Measurements from ENCODE around the gene CDCA7.

The CDCA7 gene

GRCh38 chr2:173357346-173357745 is 2.7 kb downstream of the CDCA7 start:
- WGBS (ENCODE audit: insufficient coverage): 96% methylated on average over 3 of the region's 3 CpGs
- peaks cover 0 to 2% (median 0%) of the 10 kb centered on the region in 5 experiments for H3K27me3 ChIP-seq (replicated peaks in 2 of 5; ENCODE audit: control insufficient read depth in 4 of 5, insufficient read depth in 5 of 5, low read length in 4 of 5)
- ChIA-PET POLR2A (no interaction called here), CTCF (no interaction called here)
- H3K4me1 ChIP-seq (ENCODE audit: control extremely low read depth in 1 of 4, control insufficient read depth in 4 of 4, insufficient read depth in 4 of 4, low read length in 3 of 4): peaks cover 22 to 43% (median 24%) of the 10 kb centered on the region in 4 experiments
- peak overlapping the region in 1 of 7 experiments; percentile 22 for H3K4me3 ChIP-seq (ENCODE audit: control insufficient read depth in 1 of 7, extremely low read depth in 1 of 7, insufficient read depth in 4 of 7, low read depth in 2 of 7, low read length in 6 of 7)
- DNase-seq: no peak
- no peaks in the 10 kb centered on the region for H3K9me3 ChIP-seq (ENCODE audit: control extremely low read depth in 1 of 5, control insufficient read depth in 4 of 5, insufficient read depth in 2 of 5, low read depth in 1 of 5, low read length in 4 of 5)
- H3K36me3 ChIP-seq (ENCODE audit: control insufficient read depth in 4 of 4, insufficient read depth in 4 of 4, low read length in 3 of 4): peaks cover 0 to 48% (median 12%) of the 10 kb centered on the region in 4 experiments
- H3K27ac ChIP-seq (ENCODE audit: insufficient read depth in 1 of 2, low read depth in 1 of 2, low read length in 2 of 2, poor library complexity in 1 of 2, severe bottlenecking in 2 of 2): no peak overlapping the region

DNA sequence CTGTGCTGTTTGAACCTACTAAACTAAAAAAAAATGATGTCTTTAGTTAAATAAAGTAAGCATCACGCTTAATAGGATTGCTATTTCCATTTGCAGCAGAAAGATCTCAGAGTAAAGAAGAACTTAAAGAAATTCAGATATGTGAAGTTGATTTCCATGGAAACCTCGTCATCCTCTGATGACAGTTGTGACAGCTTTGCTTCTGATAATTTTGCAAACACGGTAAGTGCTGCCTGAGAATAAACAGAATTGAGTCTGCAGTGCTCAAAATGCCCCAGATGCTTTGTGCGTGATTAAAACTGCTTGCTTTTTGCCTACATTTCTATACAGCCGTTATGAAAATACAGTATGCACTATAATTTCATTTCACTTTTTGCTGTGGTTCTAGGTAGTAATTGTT is 3.9 kb downstream of the CDCA7 start:
- Histone ChIP-seq H3K9me3 (ENCODE audit: control extremely low read depth in 1 of 5, control insufficient read depth in 4 of 5, insufficient read depth in 2 of 5, low read depth in 1 of 5, low read length in 4 of 5) (no peaks in the 10 kb centered on the region), H3K4me3 (ENCODE audit: control insufficient read depth in 1 of 7, extremely low read depth in 1 of 7, insufficient read depth in 4 of 7, low read depth in 2 of 7, low read length in 6 of 7) (no peak overlapping the region), H3K27me3 (replicated peaks in 2 of 5; ENCODE audit: control insufficient read depth in 4 of 5, insufficient read depth in 5 of 5, low read length in 4 of 5) (no peaks in the 10 kb centered on the region), H3K4me1 (ENCODE audit: control extremely low read depth in 1 of 4, control insufficient read depth in 4 of 4, insufficient read depth in 4 of 4, low read length in 3 of 4) (peaks cover 21 to 33% (median 24%) of the 10 kb centered on the region in 4 experiments), H3K27ac (ENCODE audit: insufficient read depth in 1 of 2, low read depth in 1 of 2, low read length in 2 of 2, poor library complexity in 1 of 2, severe bottlenecking in 2 of 2) (no peak overlapping the region), H3K36me3 (ENCODE audit: control insufficient read depth in 4 of 4, insufficient read depth in 4 of 4, low read length in 3 of 4) (peaks cover under 1 to 55% (median 14%) of the 10 kb centered on the region in 4 experiments)
- DNase-seq: peak in 1 of 3 donors; percentile 2
- POLR2A ChIA-PET: no interaction called here
- CTCF ChIA-PET: no interaction called here
- 93% methylated on average over 3 of the region's 5 CpGs for WGBS (ENCODE audit: insufficient coverage)

DNA sequence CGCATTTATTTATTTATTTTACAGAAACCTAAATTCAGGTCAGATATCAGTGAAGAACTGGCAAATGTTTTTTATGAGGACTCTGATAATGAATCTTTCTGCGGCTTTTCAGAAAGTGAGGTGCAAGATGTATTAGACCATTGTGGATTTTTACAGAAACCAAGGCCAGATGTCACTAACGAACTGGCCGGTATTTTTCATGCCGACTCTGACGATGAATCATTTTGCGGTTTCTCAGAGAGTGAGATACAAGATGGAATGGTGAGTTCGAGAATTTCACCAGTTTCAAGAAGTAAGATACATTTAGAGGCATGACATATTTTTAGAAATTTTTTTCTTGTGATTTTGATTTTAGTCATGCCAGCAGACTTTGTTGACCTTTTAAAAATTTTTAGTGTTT is 4.6 kb downstream of the CDCA7 start:
- CTCF ChIA-PET: no interaction called here
- no peak overlapping the region for H3K27ac ChIP-seq (ENCODE audit: insufficient read depth in 1 of 2, low read depth in 1 of 2, low read length in 2 of 2, poor library complexity in 1 of 2, severe bottlenecking in 2 of 2)
- H3K36me3 ChIP-seq (ENCODE audit: control insufficient read depth in 4 of 4, insufficient read depth in 4 of 4, low read length in 3 of 4): peaks cover 2 to 61% (median 19%) of the 10 kb centered on the region in 4 experiments
- DNase-seq: no peak
- peaks cover 15 to 27% (median 21%) of the 10 kb centered on the region in 4 experiments for H3K4me1 ChIP-seq (ENCODE audit: control extremely low read depth in 1 of 4, control insufficient read depth in 4 of 4, insufficient read depth in 4 of 4, low read length in 3 of 4)
- no peaks in the 10 kb centered on the region for H3K27me3 ChIP-seq (replicated peaks in 2 of 5; ENCODE audit: control insufficient read depth in 4 of 5, insufficient read depth in 5 of 5, low read length in 4 of 5)
- H3K4me3 ChIP-seq (ENCODE audit: control insufficient read depth in 1 of 7, extremely low read depth in 1 of 7, insufficient read depth in 4 of 7, low read depth in 2 of 7, low read length in 6 of 7): no peak overlapping the region
- 96% methylated on average over 6 of the region's 8 CpGs for WGBS (ENCODE audit: insufficient coverage)
- no peaks in the 10 kb centered on the region for H3K9me3 ChIP-seq (ENCODE audit: control extremely low read depth in 1 of 5, control insufficient read depth in 4 of 5, insufficient read depth in 2 of 5, low read depth in 1 of 5, low read length in 4 of 5)
- POLR2A ChIA-PET: no interaction called here

DNA sequence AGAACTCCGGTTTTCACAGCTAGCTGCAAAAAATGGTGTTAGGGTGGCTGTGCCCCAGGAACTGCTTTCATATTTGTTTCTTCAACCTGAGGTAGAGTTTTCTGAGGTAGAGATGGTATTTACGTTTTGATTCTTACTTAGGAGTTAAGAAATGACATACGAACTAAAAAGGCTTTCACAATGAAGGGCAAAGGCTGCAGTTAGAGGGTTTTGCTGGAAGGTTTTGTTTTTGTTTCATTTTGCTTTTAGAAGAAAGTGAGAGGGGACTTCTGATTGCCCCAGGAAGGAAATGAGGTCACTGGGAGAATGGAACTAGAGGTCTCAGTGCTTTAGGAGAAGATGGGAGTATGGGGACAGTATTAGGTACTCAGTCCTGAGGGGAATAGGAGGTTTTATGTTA is 15.5 kb downstream of the CDCA7 start:
- 100% methylated on average over 1 of the region's 3 CpGs for WGBS (ENCODE audit: insufficient coverage)
- Histone ChIP-seq H3K9me3 (ENCODE audit: control extremely low read depth in 1 of 5, control insufficient read depth in 4 of 5, insufficient read depth in 2 of 5, low read depth in 1 of 5, low read length in 4 of 5) (no peaks in the 10 kb centered on the region), H3K27ac (ENCODE audit: insufficient read depth in 1 of 2, low read depth in 1 of 2, low read length in 2 of 2, poor library complexity in 1 of 2, severe bottlenecking in 2 of 2) (peak overlapping the region; percentile 17 to 49), H3K4me3 (ENCODE audit: control insufficient read depth in 1 of 7, extremely low read depth in 1 of 7, insufficient read depth in 4 of 7, low read depth in 2 of 7, low read length in 6 of 7) (no peak overlapping the region), H3K36me3 (ENCODE audit: control insufficient read depth in 4 of 4, insufficient read depth in 4 of 4, low read length in 3 of 4) (peaks cover 23 to 59% (median 35%) of the 10 kb centered on the region in 4 experiments), H3K4me1 (ENCODE audit: control extremely low read depth in 1 of 4, control insufficient read depth in 4 of 4, insufficient read depth in 4 of 4, low read length in 3 of 4) (peaks cover 0 to 5% (median 0%) of the 10 kb centered on the region in 4 experiments), H3K27me3 (replicated peaks in 2 of 5; ENCODE audit: control insufficient read depth in 4 of 5, insufficient read depth in 5 of 5, low read length in 4 of 5) (no peaks in the 10 kb centered on the region)
- ChIA-PET POLR2A (interaction anchor here (0.6 kb wide), 1 partner anchor 383 kb away, joined by 3 read pairs; no protein-coding TSS in a partner anchor), CTCF (interaction anchor here (1.1 kb wide), 1 partner anchor 32 kb away, joined by 3 read pairs; no protein-coding TSS in a partner anchor)
- peak in 2 of 3 donors; percentile 13 to 23 for DNase-seq

GRCh38 chr2:173371023-173371422 is 16.4 kb downstream of the CDCA7 start:
- ChIA-PET POLR2A (no interaction called here), CTCF (no interaction called here)
- peaks cover 15 to 52% (median 30%) of the 10 kb centered on the region in 4 experiments for H3K36me3 ChIP-seq (ENCODE audit: control insufficient read depth in 4 of 4, insufficient read depth in 4 of 4, low read length in 3 of 4)

DNA sequence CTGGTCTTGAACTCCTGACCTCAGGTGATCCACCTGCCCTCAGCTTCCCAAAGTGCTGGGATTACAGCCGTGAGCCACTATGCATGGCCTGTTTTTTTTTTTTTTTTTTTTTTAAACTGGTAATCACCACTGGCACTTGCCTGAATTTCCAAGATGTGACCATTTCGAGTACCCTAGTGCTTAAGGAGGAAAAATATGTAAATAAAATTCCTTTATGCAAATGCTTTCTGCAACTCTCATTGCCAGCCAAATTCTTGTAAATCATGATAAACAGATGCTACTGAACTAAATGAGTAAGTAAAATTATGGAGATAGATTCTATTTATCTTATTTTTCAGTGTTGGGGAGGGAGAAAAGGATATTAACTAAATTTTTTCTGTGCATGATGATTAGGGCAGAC is 18.6 kb downstream of the CDCA7 start:
- no peaks in the 10 kb centered on the region for H3K9me3 ChIP-seq (ENCODE audit: control extremely low read depth in 1 of 5, control insufficient read depth in 4 of 5, insufficient read depth in 2 of 5, low read depth in 1 of 5, low read length in 4 of 5)
- no peaks in the 10 kb centered on the region for H3K27me3 ChIP-seq (replicated peaks in 2 of 5; ENCODE audit: control insufficient read depth in 4 of 5, insufficient read depth in 5 of 5, low read length in 4 of 5)
- no peak for DNase-seq
- no peak overlapping the region for H3K27ac ChIP-seq (ENCODE audit: insufficient read depth in 1 of 2, low read depth in 1 of 2, low read length in 2 of 2, poor library complexity in 1 of 2, severe bottlenecking in 2 of 2)
- peaks cover 0 to 5% (median 0%) of the 10 kb centered on the region in 4 experiments for H3K4me1 ChIP-seq (ENCODE audit: control extremely low read depth in 1 of 4, control insufficient read depth in 4 of 4, insufficient read depth in 4 of 4, low read length in 3 of 4)
- ChIA-PET CTCF (interaction anchor here (1.3 kb wide), 1 partner anchor 9 kb away, joined by 3 read pairs; no protein-coding TSS in a partner anchor), POLR2A (no interaction called here)
- WGBS (ENCODE audit: insufficient coverage): 100% methylated on average over 1 of the region's 2 CpGs
- peaks cover 6 to 29% (median 14%) of the 10 kb centered on the region in 4 experiments for H3K36me3 ChIP-seq (ENCODE audit: control insufficient read depth in 4 of 4, insufficient read depth in 4 of 4, low read length in 3 of 4)
- no peak overlapping the region for H3K4me3 ChIP-seq (ENCODE audit: control insufficient read depth in 1 of 7, extremely low read depth in 1 of 7, insufficient read depth in 4 of 7, low read depth in 2 of 7, low read length in 6 of 7)

More at GRCh38 chr2:173371023-173371422, 16.4 kb downstream of the CDCA7 start:
- Histone ChIP-seq H3K27ac (ENCODE audit: insufficient read depth in 1 of 2, low read depth in 1 of 2, low read length in 2 of 2, poor library complexity in 1 of 2, severe bottlenecking in 2 of 2) (no peak overlapping the region), H3K9me3 (ENCODE audit: control extremely low read depth in 1 of 5, control insufficient read depth in 4 of 5, insufficient read depth in 2 of 5, low read depth in 1 of 5, low read length in 4 of 5) (no peaks in the 10 kb centered on the region), H3K4me1 (ENCODE audit: control extremely low read depth in 1 of 4, control insufficient read depth in 4 of 4, insufficient read depth in 4 of 4, low read length in 3 of 4) (peaks cover 0 to 5% (median 0%) of the 10 kb centered on the region in 4 experiments), H3K4me3 (ENCODE audit: control insufficient read depth in 1 of 7, extremely low read depth in 1 of 7, insufficient read depth in 4 of 7, low read depth in 2 of 7, low read length in 6 of 7) (no peak overlapping the region), H3K27me3 (replicated peaks in 2 of 5; ENCODE audit: control insufficient read depth in 4 of 5, insufficient read depth in 5 of 5, low read length in 4 of 5) (no peaks in the 10 kb centered on the region)
- DNase-seq: no peak
- WGBS (ENCODE audit: insufficient coverage): 91% methylated on average over 3 of the region's 3 CpGs

- H3K9me3 ChIP-seq (ENCODE audit: control extremely low read depth in 1 of 5, control insufficient read depth in 4 of 5, insufficient read depth in 2 of 5, low read depth in 1 of 5, low read length in 4 of 5): no peaks in the 10 kb centered on the region
- H3K36me3 ChIP-seq (ENCODE audit: control insufficient read depth in 4 of 4, insufficient read depth in 4 of 4, low read length in 3 of 4): peaks cover 0 to 17% (median 9%) of the 10 kb centered on the region in 4 experiments
- no peak overlapping the region for H3K27ac ChIP-seq (ENCODE audit: insufficient read depth in 1 of 2, low read depth in 1 of 2, low read length in 2 of 2, poor library complexity in 1 of 2, severe bottlenecking in 2 of 2)
- H3K4me1 ChIP-seq (ENCODE audit: control extremely low read depth in 1 of 4, control insufficient read depth in 4 of 4, insufficient read depth in 4 of 4, low read length in 3 of 4): peaks cover 0 to 5% (median 0%) of the 10 kb centered on the region in 4 experiments
- no peaks in the 10 kb centered on the region for H3K27me3 ChIP-seq (replicated peaks in 2 of 5; ENCODE audit: control insufficient read depth in 4 of 5, insufficient read depth in 5 of 5, low read length in 4 of 5)
- no peak for DNase-seq
- ChIA-PET CTCF (no interaction called here), POLR2A (no interaction called here)
- no peak overlapping the region for H3K4me3 ChIP-seq (ENCODE audit: control insufficient read depth in 1 of 7, extremely low read depth in 1 of 7, insufficient read depth in 4 of 7, low read depth in 2 of 7, low read length in 6 of 7)
- WGBS (ENCODE audit: insufficient coverage): no CpG with 5 or more reads among the region's 3 CpGs
These were observed 20.0 kb downstream of the CDCA7 start for GRCh38 chr2:173374634-173375033.
